ENCODE measurements around the gene EXD2.

- TF ChIP-seq CTCF (IDR thresholded peaks at IDR 0.05), result no peak
- TF ChIP-seq POLR2AphosphoS5 (IDR thresholded peaks at IDR 0.05), result peak; percentile 87 to 94 (median 92)
- no peak for TF ChIP-seq POLR2A (IDR thresholded peaks at IDR 0.05)
These were observed 38.0 kb upstream of the EXD2 start for GRCh38 chr14:69153152-69153872.

All from stomach (tissue), 4 donors.